ENCODE measurements around the gene EPX. TPM values are rescaled to one million over a fixed set of nuclear protein-coding genes. Genes with fewer than 3 reads are reported as not detected.
"Not testable (repeated sequence)": the region's sequence is repeated elsewhere in the genome, so short reads cannot be mapped to it uniquely, and the experiment has no call there.

Gene EPX
- total RNA-seq: not detected in 3 replicates
- long read RNA-seq: 0 reads

DNA sequence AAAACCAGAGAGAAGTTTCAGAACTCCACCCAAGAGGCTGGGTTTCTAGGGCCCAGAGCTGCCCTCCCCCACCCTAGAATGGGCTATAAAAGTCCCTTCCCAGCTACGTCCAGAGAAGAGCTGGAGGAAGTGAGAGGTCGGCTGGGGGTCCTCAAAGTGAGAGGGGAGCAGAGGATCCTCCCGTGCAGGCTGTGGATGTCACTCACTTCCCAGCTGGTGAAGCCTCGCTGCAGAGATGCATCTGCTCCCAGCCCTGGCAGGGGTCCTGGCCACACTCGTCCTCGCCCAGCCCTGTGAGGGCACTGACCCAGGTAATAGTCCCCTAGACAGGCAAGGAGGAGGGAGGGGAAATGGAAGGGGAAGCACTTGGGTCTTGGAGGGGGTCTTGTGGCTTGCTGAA is at the start of gene EPX:
Gene EPX, plus strand, starts transcription at position 115 of the 400 bp plus-strand sequence. Its CDS starts 121 bp downstream, at position 236.
- no peak for TF ChIP-seq CTCF (IDR thresholded peaks at IDR 0.05)
- Mint-ChIP-seq H3K4me3 (ENCODE audit: unreplicated experiment) (no peak within 1 kb of the TSS), H3K27ac (ENCODE audit: unreplicated experiment) (no peak within 1 kb of the TSS), H3K4me1 (ENCODE audit: low read depth) (peaks cover 6% of the 10 kb centered on the region), H3K9me3 (ENCODE audit: low read depth) (no peaks in the 10 kb centered on the region), H3K27me3 (ENCODE audit: low read depth) (peaks cover 48% of the 10 kb centered on the region), H3K36me3 (ENCODE audit: low read depth) (no peaks in the 10 kb centered on the region)
- DNase-seq (ENCODE audit: low spot score): no peak

GRCh38 chr17:58143335-58143734 is 49.2 kb upstream of the EPX start:
- H3K27me3 Mint-ChIP-seq (ENCODE audit: low read depth): peaks cover 38% of the 10 kb centered on the region
- H3K36me3 Mint-ChIP-seq (ENCODE audit: low read depth); H3K4me1 Mint-ChIP-seq (ENCODE audit: low read depth); H3K27ac Mint-ChIP-seq (ENCODE audit: unreplicated experiment); H3K4me3 Mint-ChIP-seq (ENCODE audit: unreplicated experiment); DNase-seq (ENCODE audit: low spot score): not testable (repeated sequence)
- H3K9me3 Mint-ChIP-seq (ENCODE audit: low read depth): peaks cover 24% of the 10 kb centered on the region

- peaks cover 41% of the 10 kb centered on the region for H3K27me3 Mint-ChIP-seq (ENCODE audit: low read depth)
Measured at GRCh38 chr17:58144801-58145200, 47.7 kb upstream of the EPX start.

DNA sequence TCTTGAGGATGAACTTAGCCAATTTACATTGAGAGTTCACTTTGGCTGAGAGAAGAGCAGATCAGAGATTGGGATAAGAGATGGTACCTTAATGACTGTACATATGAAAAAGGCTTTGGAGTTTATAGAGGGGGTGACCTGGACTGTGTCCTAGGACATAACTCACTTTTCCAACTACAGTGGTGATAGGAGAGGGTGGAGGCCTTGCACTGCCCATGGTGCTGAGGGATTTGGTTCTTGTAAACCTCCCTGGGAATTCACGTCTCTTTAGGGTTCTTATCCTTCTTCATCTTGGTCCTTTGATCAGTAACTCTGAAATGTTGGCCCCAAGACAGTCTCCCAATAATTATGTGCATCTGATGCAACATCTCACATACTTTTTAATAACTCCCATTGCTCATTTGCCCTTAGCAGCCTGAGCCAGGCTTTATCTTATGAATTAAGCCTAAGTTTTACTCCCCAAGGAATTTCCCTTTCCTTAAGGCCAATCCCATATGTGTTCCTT is 44.5 kb upstream of the EPX start, which contains the start of gene OR4D1:
Gene OR4D1, plus strand, starts transcription at position 455 of the 505 bp plus-strand sequence. CDS start 6,770 bp downstream, outside the sequence.
- H3K27me3 Mint-ChIP-seq (ENCODE audit: low read depth): peaks cover 56% of the 10 kb centered on the region
- H3K9me3 Mint-ChIP-seq (ENCODE audit: low read depth): peaks cover 24% of the 10 kb centered on the region
- H3K36me3 Mint-ChIP-seq (ENCODE audit: low read depth): peaks cover 4% of the 10 kb centered on the region
- H3K4me3 Mint-ChIP-seq (ENCODE audit: unreplicated experiment): no peak within 1 kb of the TSS
- H3K27ac Mint-ChIP-seq (ENCODE audit: unreplicated experiment): no peak within 1 kb of the TSS
- TF ChIP-seq CTCF (IDR thresholded peaks at IDR 0.05): no peak
- H3K4me1 Mint-ChIP-seq (ENCODE audit: low read depth): no peaks in the 10 kb centered on the region
- DNase-seq (ENCODE audit: low spot score): no peak

More at GRCh38 chr17:58144801-58145200, 47.7 kb upstream of the EPX start:
- Mint-ChIP-seq H3K36me3 (ENCODE audit: low read depth) (peaks cover 4% of the 10 kb centered on the region), H3K4me1 (ENCODE audit: low read depth) (no peaks in the 10 kb centered on the region), H3K4me3 (ENCODE audit: unreplicated experiment) (no peak overlapping the region), H3K27ac (ENCODE audit: unreplicated experiment) (no peak overlapping the region), H3K9me3 (ENCODE audit: low read depth) (peaks cover 24% of the 10 kb centered on the region)
- no peak for TF ChIP-seq CTCF (IDR thresholded peaks at IDR 0.05)
- no peak for DNase-seq (ENCODE audit: low spot score)

- no peak for TF ChIP-seq CTCF (IDR thresholded peaks at IDR 0.05)
- no peak for DNase-seq (ENCODE audit: low spot score)
- Mint-ChIP-seq H3K36me3 (ENCODE audit: low read depth) (peaks cover 4% of the 10 kb centered on the region), H3K4me3 (ENCODE audit: unreplicated experiment) (no peak overlapping the region), H3K9me3 (ENCODE audit: low read depth) (peaks cover 24% of the 10 kb centered on the region), H3K27ac (ENCODE audit: unreplicated experiment) (no peak overlapping the region), H3K4me1 (ENCODE audit: low read depth) (no peaks in the 10 kb centered on the region), H3K27me3 (ENCODE audit: low read depth) (peaks cover 59% of the 10 kb centered on the region)
Measured at GRCh38 chr17:58148609-58149008, 43.9 kb upstream of the EPX start.

DNA sequence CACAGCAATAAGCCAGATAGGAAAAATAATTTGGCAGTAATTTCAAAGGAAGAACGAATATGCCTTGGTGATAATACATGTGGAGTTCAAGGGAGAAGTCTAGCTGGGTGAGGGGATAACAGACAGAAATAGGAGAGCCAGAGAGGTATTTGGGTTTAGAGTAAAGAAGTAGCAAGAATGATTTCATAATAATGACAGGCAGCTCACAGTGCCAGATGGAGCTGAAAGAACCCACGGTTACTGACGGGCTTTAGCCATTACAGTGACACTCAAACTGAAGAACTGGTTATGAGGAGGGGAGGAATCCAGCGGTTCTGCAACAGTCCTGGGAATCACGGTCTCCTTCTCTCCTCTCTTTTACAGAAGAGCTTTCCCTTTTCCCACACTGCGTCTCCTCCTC is 42.1 kb upstream of the EPX start:
- H3K4me3 Mint-ChIP-seq (ENCODE audit: unreplicated experiment): no peak overlapping the region
- DNase-seq (ENCODE audit: low spot score): no peak
- no peaks in the 10 kb centered on the region for H3K36me3 Mint-ChIP-seq (ENCODE audit: low read depth)
- peaks cover 74% of the 10 kb centered on the region for H3K27me3 Mint-ChIP-seq (ENCODE audit: low read depth)
- H3K9me3 Mint-ChIP-seq (ENCODE audit: low read depth): peaks cover 11% of the 10 kb centered on the region
- no peak overlapping the region for H3K27ac Mint-ChIP-seq (ENCODE audit: unreplicated experiment)
- no peaks in the 10 kb centered on the region for H3K4me1 Mint-ChIP-seq (ENCODE audit: low read depth)
- TF ChIP-seq CTCF (IDR thresholded peaks at IDR 0.05): no peak
